ENCODE results near the gene LVRN. TPM values are rescaled to one million over a fixed set of nuclear protein-coding genes. Genes with fewer than 3 reads are reported as not detected.

Gene LVRN
- total RNA-seq, 1 donor from 2014 or later, result 0.05 TPM

- intact Hi-C loops (cut with micrococcal nuclease), result no loop called here
Observed at GRCh38 chr5:116013207-116013785, 51.0 kb downstream of the LVRN start.

GRCh38 chr5:116013936-116014335 lies 51.7 kb downstream of the LVRN start:
- intact Hi-C loops (cut with micrococcal nuclease), result no loop called here

- intact Hi-C loops (cut with micrococcal nuclease), result no loop called here
Observed at GRCh38 chr5:116023619-116024018, 61.3 kb downstream of the LVRN start.

GRCh38 chr5:116025866-116026265 lies 63.6 kb downstream of the LVRN start:
- intact Hi-C loops (cut with micrococcal nuclease), result no loop called here

- intact Hi-C loops (cut with micrococcal nuclease), result no loop called here
Observed at GRCh38 chr5:116032094-116032517, 69.8 kb downstream of the LVRN start, which contains the start of gene ARL14EPL. Gene ARL14EPL (plus strand): TSS chr5:116032472. CDS start chr5:116051466, 18,994 bp downstream.

- intact Hi-C loops (cut with micrococcal nuclease), result no loop called here
Observed at GRCh38 chr5:116032991-116033390, 70.7 kb downstream of the LVRN start.

- intact Hi-C loops (cut with micrococcal nuclease), result no loop called here
Observed at GRCh38 chr5:116035123-116035522, 72.8 kb downstream of the LVRN start.

GRCh38 chr5:116037236-116037822 lies 75.1 kb downstream of the LVRN start:
- intact Hi-C loops (cut with micrococcal nuclease), result no loop called here

- intact Hi-C loops (cut with micrococcal nuclease), result no loop called here
Observed at GRCh38 chr5:116038817-116039216, 76.5 kb downstream of the LVRN start.

- intact Hi-C loops (cut with micrococcal nuclease), result no loop called here
Observed at GRCh38 chr5:116042375-116042774, 80.1 kb downstream of the LVRN start.

- intact Hi-C loops (cut with micrococcal nuclease), result no loop called here
Observed at GRCh38 chr5:116044073-116044472, 81.8 kb downstream of the LVRN start.

GRCh38 chr5:116045821-116046220 lies 83.5 kb downstream of the LVRN start:
- intact Hi-C loops (cut with micrococcal nuclease), result no loop called here

- intact Hi-C loops (cut with micrococcal nuclease), result no loop called here
Observed at GRCh38 chr5:116046261-116046660, 84.0 kb downstream of the LVRN start.

- intact Hi-C loops (cut with micrococcal nuclease), result no loop called here
Observed at GRCh38 chr5:116046823-116047222, 84.5 kb downstream of the LVRN start.

- intact Hi-C loops (cut with micrococcal nuclease), result no loop called here
Observed at GRCh38 chr5:116058346-116058936, 96.2 kb downstream of the LVRN start.

GRCh38 chr5:116062352-116062751 lies 100.1 kb downstream of the LVRN start:
- intact Hi-C loops (cut with micrococcal nuclease), result no loop called here

- intact Hi-C loops (cut with micrococcal nuclease), result no loop called here
Observed at GRCh38 chr5:116063950-116064349, 101.7 kb downstream of the LVRN start.

- intact Hi-C loops (cut with micrococcal nuclease), result loop anchor here (1.0 to 5.0 kb wide), 4 partner anchors 17 to 759 kb away; partner anchors contain the start of genes AP3S1, ATG12 and COMMD10
Observed at GRCh38 chr5:116068028-116068632, 105.9 kb downstream of the LVRN start.

GRCh38 chr5:116071211-116071610 lies 108.9 kb downstream of the LVRN start:
- intact Hi-C loops (cut with micrococcal nuclease), result no loop called here

- intact Hi-C loops (cut with micrococcal nuclease), result no loop called here
Observed at GRCh38 chr5:116075191-116075831, 113.0 kb downstream of the LVRN start.

GRCh38 chr5:116076496-116076895 lies 114.2 kb downstream of the LVRN start:
- intact Hi-C loops (cut with micrococcal nuclease), result no loop called here
